Stimulated activated CD8-positive, alpha-beta memory T cell treated with anti-CD3 and anti-CD28 coated beads, Interleukin-12 subunit alpha, Interleukin-12 subunit beta, amount 100 ng/mL, for 1 hour (primary cell): Measurements from ENCODE around the gene FMNL2.

Experiments used
- DNase-seq: peaks from one replicate; pipeline ENCODE4 v3.0.0-alpha.2; 2020; ENCODE audit warnings: low read depth

The FMNL2 gene

DNA sequence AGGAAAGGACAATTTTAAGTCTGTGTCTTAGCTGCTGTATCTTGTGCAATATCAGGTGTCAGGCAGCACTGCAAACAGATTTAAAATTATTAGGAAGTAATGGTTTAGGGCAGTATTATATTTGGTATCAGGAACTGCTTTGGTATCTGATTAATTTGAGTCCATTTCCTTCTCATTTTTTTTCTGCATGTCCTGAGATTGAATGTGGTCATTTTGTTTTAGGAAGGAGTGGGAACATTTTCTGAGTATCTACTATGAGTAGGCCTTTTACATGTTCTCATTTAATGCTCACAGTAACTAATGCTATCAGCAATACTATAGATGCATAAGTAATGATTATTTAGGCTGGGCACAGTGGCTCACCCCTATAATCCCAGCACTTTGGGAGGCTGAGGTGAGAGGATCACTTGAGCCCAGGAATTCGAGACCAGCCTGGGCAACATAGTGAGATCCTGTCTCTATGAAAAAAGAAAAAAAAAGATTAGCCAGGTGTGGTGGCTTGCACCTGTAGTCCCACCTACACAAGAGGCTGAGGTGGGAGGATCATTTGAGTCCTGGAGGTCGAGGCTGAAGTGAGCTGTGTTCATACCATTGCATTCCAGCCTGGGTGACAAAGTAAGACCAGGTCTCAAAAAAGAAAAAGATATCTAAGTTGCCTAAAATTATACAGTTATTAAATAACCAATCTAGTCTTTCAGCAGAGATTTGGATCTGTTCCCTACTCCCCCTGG is 4.7 kb downstream of the FMNL2 start:
- no peak for DNase-seq

GRCh38 chr2:152342259-152343046 is 7.5 kb downstream of the FMNL2 start:
- DNase-seq = no peak

DNA sequence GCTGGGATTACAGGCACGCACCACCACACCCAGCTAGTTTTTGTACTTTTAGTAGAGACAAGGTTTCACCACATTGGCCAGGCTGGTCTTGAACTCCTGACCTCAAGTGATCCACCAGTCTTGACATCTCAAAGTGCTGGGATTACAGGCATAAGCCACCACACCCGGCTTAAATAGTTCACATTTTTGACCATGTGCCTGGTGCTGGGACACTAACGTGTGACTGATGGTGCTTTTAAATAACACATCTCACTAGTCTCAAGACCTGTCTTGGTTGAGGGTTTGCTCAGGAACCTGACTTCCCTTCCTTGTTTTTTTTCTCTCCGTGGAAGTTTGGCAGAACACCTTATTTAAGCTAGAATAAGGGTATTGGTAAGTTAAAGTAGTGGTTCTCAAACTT is 8.5 kb downstream of the FMNL2 start:
- DNase-seq = no peak

DNA sequence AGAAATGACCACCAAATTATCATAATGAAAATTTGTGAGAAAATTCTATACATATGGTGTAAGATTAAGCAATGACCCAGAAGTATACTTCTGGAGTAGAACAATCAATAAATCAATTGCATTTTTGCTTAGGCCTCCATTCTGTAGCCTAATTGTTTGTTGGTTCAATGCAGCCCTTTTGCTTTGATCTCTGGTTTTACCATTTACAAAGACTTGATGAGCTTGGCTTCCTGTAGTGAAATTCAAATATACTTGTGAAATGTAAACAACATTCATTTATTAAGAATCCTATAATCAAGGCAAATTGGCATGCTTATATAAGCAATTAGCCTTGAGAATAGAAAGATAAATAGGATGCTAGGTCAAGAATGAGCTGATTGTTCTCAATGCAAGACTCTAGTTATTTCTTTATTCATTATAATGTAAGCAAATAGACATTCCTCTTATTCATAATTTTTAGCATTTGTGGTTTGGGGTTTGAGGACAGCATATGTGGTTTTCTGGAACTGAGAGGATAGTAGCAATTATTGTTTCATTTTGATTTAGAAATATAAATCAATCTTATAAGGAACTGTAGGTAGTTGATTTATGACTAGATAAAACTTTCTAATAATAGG is 9.7 kb downstream of the FMNL2 start:
- no peak for DNase-seq

DNA sequence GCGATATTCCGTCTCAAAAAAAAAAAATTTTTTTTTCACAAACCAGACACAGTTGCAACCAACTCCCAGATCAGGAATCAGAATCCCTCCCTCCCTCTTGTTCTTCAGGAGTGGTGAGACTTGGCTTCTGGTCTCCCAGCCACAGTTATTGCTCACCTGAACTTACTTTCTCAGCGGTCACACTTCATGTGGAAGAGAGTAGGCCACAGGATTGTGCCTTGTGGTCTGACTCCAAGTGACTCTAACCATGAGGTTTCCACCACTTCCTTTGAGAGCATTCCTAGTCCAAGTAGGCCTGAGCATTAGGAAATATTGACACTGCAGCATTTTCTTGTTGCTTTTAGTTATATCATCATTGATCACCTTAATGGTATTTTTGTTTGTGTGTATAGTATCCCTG is 12.1 kb downstream of the FMNL2 start:
- DNase-seq = no peak

- no peak for DNase-seq
Observed at GRCh38 chr2:152348388-152348787, 13.4 kb downstream of the FMNL2 start.

DNA sequence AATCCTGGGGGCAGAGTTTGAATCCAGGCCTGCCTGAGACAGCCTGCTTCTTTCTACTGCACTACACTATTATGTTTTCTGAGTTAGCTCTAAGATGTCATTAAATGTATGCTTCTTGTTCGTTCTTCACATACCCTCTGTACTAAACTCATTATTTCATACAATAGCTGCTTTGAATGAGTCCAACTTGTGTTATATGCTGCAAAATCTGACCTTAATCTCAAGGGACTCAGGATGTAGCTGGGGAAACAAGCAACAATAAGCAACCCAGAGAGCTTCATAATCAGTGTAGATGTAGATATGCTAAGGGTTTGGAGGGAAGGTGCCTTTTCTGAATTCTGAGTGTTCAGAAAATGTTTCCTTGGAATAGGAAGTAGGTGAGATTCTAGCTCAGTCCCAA is 14.4 kb downstream of the FMNL2 start:
- no peak for DNase-seq

DNA sequence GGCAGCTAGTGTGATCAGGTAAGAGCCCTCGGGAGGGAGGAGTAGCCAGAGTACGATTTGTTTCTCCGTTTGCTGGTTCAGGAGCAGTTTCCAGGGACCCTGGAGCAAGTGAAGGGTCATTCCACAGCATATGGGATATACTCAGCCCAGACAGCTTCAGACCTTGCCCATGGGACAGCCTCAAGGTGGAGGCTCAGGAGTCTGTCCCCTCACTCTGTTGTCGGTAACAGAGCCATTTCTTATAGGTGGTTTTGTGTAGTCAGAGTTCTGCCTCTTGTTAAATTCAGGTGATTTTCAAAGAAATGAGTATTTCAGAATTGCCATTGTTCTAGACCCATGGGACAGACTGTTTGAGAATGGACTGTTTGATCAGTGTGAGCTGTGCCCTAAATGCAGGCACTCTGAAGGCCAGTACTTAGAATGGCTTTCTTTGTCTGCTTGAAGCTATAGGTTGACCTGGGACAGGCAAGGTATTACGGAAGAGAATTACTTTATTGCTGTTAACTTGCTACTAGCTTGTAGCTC is 15.2 kb downstream of the FMNL2 start:
- DNase-seq = no peak

GRCh38 chr2:152352616-152353015 is 17.6 kb downstream of the FMNL2 start:
- no peak for DNase-seq

GRCh38 chr2:152353364-152353763 is 18.4 kb downstream of the FMNL2 start:
- no peak for DNase-seq

GRCh38 chr2:152354069-152354755 is 19.2 kb downstream of the FMNL2 start:
- no peak for DNase-seq

GRCh38 chr2:152354909-152355308 is 19.9 kb downstream of the FMNL2 start:
- no peak for DNase-seq

- no peak for DNase-seq
Observed at GRCh38 chr2:152355409-152355831, 20.4 kb downstream of the FMNL2 start.

GRCh38 chr2:152359573-152360363 is 24.8 kb downstream of the FMNL2 start:
- no peak for DNase-seq

- DNase-seq = no peak
Observed at GRCh38 chr2:152363936-152364335, 29.0 kb downstream of the FMNL2 start.

DNA sequence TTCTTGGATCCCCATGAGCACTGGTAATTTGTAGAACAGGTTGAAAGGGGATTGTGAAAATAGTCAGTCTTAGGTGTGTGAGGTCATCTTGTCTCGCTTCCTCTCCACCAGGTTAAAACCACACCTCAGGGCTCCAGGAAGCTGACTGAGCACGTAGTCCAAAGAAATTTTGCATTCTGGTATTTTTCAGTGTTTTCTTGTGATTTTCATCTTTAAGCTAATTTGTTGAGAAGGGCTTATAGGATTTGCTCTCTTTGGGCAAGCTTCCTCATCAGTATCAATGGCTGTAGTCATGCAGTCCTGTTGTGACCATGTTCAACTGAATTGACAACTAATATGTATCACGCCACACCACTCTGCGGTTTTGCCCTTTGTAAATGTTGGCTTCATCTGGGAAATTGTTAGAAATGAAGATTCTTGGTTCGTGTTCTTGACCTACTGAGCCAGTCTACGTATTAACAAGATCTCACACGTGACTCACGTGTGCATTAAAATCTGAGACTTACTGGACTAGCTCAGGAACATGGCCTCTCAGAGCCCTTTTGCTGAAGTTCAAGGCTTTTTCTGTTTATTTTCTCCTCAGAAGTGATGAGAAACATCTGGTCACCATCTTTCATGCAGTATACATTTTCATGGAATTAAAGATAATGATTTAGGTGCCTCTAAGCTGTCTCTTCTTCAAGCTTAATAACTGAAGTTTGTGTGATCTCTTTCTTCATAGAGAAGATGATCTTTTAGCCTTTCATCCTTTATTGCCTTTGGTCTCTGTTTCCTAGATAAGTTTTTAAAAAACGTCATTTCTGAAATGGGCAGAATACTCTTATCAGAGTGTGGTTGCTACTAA is 32.8 kb downstream of the FMNL2 start:
- no peak for DNase-seq

- DNase-seq = no peak
Observed at GRCh38 chr2:152369176-152369860, 34.3 kb downstream of the FMNL2 start.

- DNase-seq = no peak
Observed at GRCh38 chr2:152370783-152371182, 35.8 kb downstream of the FMNL2 start.

DNA sequence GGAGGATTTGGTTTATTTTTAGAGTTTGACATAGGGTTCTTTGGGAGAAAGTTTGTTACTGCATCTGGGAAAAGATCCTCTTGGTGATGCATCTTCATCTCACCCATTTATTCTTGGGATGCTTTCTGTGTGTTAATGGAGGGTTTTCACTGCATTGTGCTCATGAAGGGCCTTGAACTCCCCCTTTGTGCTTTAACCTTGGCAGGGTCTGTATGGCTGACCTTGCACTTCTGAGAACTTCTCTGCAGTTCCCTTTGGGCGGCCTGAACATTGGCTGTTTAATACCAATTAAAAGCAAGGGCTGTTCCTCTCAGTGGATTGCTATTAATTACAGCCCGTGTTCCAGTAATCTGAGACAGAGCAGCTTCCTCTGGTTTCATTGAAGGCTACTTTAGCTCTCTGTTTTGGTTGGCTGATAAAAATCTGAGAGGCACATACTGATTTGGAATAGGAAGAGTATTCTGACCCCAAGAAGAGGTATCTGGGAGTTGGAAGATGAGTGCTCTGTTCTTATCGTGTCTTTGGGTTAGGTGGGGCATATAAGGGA is 37.5 kb downstream of the FMNL2 start:
- DNase-seq = no peak

DNA sequence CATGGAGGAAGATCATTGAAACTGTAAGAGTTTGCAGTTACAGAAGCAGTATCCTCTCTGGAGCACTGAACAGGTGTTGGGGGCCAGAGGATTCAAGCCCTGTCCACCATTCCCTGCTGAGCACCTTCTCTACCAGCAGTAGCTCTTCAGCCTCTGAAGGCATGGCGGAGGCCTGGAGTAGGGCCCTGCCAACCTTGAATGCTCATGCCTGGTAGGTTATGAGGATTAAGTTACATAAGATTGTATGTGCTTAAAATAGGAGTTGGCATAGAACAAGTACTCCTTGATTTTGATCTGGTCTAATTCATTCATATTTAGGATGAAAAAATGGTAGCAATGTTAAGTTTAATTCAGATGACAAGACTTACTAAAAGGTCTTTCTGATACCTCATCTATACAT is 40.2 kb downstream of the FMNL2 start:
- DNase-seq = no peak
